Measurements from ENCODE around the gene KIF26A. TPM values are rescaled to one million over a fixed set of nuclear protein-coding genes. Genes with fewer than 3 reads are reported as not detected.

The KIF26A gene
- polyA plus RNA-seq, 1 donor = 11.7 TPM

GRCh38 chr14:104161602-104162367 lies 23.4 kb downstream of the KIF26A start:
- no peak for DNase-seq

GRCh38 chr14:104162495-104162894 lies 24.1 kb downstream of the KIF26A start:
- DNase-seq = no peak

GRCh38 chr14:104163541-104163940 lies 25.2 kb downstream of the KIF26A start:
- DNase-seq = no peak

- DNase-seq = no peak
These were observed 25.7 kb downstream of the KIF26A start for GRCh38 chr14:104164041-104164440.

- no peak for DNase-seq
These were observed 26.1 kb downstream of the KIF26A start for GRCh38 chr14:104164512-104164911.

- DNase-seq = no peak
These were observed 28.3 kb downstream of the KIF26A start for GRCh38 chr14:104166698-104167097.

- no peak for DNase-seq
These were observed 30.2 kb downstream of the KIF26A start for GRCh38 chr14:104168603-104169002.

GRCh38 chr14:104169005-104169698 lies 30.8 kb downstream of the KIF26A start:
- DNase-seq = no peak

GRCh38 chr14:104169699-104170479 lies 31.5 kb downstream of the KIF26A start:
- no peak for DNase-seq

- DNase-seq = no peak
These were observed 32.8 kb downstream of the KIF26A start for GRCh38 chr14:104171029-104171697.

GRCh38 chr14:104171895-104172294 lies 33.5 kb downstream of the KIF26A start:
- no peak for DNase-seq

- no peak for DNase-seq
These were observed 34.0 kb downstream of the KIF26A start for GRCh38 chr14:104172349-104172748.

- DNase-seq = no peak
These were observed 34.5 kb downstream of the KIF26A start for GRCh38 chr14:104172880-104173279.

- DNase-seq = no peak
These were observed 35.7 kb downstream of the KIF26A start for GRCh38 chr14:104174051-104174450.

GRCh38 chr14:104175041-104175440 lies 36.7 kb downstream of the KIF26A start:
- DNase-seq = no peak

- DNase-seq = no peak
These were observed 37.4 kb downstream of the KIF26A start for GRCh38 chr14:104175811-104176210.

GRCh38 chr14:104176611-104177010 lies 38.2 kb downstream of the KIF26A start:
- DNase-seq = no peak

GRCh38 chr14:104177411-104177810 lies 39.0 kb downstream of the KIF26A start:
- no peak for DNase-seq

GRCh38 chr14:104178279-104178678 lies 39.9 kb downstream of the KIF26A start:
- no peak for DNase-seq

- no peak for DNase-seq
These were observed 40.7 kb downstream of the KIF26A start for GRCh38 chr14:104179126-104179525.

GRCh38 chr14:104179564-104180129 lies 41.3 kb downstream of the KIF26A start:
- DNase-seq = no peak

- DNase-seq = no peak
These were observed 42.3 kb downstream of the KIF26A start for GRCh38 chr14:104180561-104181165.

Data from hindlimb muscle (tissue), 1 donor.